HG03575 (cell line): ENCODE data around the gene ECT2L.

Experiments
- ATAC-seq: cut with Tn5 transposase; IDR thresholded peaks from one replicate; pipeline ENCODE4 v1.9.1; 2021; ENCODE audit not compliant: unreplicated experiment, insufficient number of reproducible peaks, low FRiP score; ENCODE audit errors: extremely low read depth

Gene ECT2L

DNA sequence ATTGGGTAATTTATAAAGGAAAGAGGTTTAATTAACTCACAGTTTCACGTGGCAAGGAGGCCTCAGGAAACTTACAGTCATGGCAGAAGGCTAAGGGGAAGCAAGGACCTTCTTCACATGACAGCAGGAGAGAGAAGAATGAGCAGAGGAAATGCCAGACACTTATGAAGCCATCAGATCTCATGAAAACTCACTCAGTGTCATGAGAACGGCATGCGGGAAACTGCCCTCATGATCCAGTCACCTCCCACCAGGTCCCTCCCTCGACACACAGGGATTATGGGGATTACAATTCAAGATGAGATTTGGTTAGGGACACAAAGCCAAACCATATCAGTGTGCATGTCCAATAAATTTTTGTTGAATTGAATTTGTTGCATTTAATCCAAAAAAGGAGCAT lies 52.0 kb downstream of the ECT2L start:
- ATAC-seq: no peak

DNA sequence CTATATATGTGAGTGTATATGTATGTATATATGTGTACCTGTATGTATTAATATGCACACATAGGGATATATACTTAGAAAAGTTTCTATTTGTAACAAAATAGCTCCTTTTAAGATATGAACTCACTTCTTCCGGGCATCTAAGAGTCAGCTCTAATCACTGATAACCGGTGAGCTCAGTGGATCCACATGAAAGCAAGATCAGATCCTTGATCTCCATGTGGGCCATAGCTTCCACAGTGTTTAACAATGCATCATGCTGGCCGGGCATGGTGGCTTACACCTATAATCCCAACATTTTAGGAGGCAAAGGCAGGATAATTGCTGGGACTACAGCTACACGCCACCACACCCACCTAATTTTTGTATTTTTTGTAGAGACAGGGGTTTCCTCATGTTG lies 52.6 kb downstream of the ECT2L start:
- no peak for ATAC-seq

DNA sequence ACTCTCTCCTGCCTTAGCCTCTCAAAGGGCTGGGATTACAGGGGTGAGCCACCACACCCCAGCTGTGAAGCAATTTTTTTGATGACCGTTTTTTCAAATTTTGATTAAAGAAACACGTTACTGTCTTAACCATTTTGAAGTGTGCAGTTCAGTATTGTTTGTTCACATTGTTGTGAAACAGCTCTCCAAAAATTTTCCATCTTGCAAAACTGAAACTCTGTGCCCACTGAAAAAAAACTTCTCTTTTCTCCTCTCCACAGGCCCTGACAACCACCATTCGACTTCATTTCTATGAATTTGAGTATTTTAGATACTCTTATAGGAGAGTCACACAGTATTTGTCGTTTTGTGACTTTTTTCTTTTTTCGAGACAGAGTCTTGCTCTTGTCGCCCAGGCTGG lies 53.9 kb downstream of the ECT2L start:
- no peak for ATAC-seq

DNA sequence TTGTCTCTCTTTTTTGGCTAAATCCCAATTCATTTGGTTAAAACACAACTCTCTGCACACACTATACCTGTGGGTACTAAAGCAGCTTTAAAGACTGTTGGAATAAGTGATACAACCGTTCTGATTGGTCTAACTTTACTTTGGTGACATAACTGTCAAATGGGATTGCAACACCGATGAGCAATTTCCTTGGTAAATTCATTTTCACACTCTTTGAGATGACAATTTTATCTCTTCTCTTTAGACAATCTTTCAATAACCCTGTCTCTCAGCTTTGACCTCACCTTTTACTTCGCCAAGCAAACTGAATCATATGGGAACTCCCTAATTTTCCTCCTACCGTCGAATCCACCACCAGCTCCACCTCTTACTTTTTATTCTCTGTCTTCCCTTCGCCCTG lies 60.8 kb downstream of the ECT2L start:
- ATAC-seq: no peak

DNA sequence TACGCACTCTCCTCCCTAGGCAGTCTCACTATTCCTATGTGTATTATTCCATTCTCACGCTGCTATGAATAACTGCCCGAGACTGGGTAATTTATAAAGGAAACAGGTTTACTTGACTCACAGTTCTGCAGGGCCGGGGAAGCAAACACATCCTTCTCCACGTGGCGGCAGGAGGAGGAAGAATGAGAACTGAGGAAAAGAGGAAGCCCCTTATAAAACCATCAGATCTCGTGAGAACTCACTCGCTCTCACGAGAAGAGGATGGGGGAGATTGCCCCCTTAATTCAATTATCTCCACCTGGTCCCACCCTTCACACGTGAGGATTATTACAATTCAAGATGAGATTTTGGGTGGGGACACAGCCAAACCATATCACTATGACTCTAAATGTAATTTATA lies 61.9 kb downstream of the ECT2L start:
- ATAC-seq: no peak

DNA sequence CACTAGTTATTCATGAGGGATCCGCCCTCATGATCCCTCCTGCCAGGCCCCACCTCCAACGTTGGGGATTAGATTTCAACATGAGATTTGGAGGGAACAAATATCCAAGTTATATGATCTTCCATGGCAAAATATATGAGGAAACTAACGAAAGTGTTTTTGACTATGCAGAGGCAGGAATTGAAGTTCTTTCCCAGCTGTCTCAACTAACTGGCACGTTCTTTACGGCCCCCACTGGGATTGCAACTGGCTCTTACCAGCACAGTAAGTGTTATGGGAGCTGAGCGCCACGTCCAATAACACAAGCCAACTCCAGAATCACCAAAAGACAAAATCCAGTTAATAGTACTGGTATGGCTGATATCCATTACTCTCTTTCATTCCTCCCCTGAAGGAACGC lies 66.6 kb downstream of the ECT2L start:
- ATAC-seq: no peak

DNA sequence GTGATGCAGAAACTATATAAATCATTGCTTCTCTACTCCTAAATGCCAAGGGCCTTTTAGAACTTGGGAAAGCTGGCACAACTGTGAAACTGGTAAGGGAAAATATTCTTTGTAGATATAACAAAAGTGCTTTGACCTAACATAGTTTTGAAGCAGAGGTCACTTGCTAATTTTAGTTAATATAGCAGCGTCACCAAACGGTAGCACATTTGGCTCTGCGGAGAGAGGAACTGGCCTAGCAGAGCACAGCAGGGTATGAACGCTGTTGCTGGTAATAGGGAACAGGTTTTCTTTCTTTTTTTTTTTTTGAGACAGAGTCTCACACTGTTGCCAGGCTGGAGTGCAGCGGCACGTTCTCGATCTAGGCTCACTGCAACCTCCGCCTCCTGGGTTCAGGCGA lies 67.4 kb downstream of the ECT2L start:
- ATAC-seq: no peak

DNA sequence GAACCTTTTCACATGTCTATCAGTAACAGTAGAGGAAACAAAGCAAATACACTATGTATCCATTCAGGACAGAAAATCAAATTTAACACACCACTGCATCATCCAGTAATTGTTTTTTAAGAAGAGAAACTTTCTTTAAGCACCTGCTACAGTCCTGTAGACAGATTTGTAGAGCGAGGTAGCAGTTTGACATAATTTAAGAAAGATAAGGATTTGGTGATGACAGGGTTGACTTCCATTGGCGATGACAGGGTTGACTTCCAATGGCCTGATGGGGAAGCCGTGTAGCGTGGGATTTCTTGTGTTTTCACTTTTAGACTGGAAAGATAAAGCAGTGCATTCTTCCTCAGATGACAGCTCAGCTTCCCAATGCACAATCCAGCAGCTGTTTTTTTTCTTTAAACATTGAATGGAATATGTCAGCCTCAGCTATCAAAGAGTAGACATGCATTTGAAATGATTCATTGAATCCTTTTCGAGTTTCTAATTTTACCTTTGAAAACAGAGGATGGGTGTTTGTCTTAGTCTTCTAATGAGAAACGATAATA lies 68.5 kb downstream of the ECT2L start:
- ATAC-seq: no peak

DNA sequence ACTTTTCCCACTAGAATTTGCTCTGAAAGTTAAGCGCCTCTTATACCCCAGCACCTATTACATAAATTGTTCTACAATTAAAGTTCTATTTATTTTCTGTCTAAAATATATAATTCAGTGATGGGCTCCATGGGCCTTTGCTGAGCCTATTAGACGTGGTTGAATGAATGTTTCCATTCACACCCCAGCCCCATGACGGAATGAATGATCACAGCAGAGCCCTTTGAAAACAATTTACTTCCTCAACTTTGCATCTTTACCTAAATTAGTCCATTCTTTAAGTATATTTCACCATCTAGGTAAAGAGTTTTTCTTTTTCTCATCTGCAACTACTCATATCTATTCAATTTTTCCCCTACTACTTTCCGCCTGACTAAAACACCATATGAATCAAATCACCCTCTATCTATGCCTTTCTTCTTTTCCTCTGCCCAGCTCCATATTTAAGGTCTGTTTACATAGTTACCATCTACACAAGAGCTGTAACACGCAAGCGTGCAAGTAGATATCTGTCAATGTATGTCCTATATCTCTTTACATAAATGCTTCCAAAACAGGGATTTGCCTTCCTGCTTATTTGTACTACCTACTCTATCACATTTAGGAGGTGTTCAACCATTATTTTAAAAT lies 69.7 kb downstream of the ECT2L start:
- no peak for ATAC-seq

DNA sequence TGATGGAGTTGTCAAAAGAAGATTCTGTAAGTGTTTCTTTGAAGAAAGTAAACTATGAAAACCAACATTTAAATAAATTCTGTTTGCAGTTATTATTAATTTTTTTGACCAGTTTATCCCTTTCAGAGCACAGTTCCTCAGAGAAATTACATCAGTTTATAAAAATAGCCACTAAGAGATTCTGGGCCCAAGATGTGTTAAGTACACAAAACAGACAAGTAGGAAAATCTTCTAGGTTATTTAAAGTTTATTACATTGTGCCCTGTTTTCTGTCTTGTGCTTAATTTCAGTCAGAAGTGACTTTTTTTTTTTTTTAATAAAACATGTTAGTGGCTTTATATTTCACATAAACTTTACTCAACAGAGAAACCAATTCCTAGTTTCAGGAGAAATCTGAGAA lies 72.3 kb downstream of the ECT2L start:
- ATAC-seq: no peak

DNA sequence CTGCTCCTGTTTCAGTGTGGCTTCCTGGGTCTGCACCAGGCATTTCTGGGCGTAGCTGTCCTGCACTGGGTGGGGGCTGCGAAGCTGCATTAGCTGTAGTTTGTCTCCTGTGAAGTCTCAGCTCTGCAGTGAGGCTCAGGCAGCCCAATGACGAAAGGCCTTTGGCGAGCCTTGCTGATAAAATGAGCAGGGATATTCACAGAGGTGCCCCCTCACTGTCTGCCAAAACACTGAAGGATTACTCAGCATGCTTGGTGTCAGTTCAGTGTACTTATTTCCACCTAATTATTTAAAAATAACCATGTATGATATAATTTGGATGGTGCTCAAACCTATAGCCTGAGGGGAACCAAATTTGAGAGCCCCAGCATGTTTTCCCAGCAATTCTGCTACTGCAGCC lies 73.5 kb downstream of the ECT2L start:
- ATAC-seq: no peak

DNA sequence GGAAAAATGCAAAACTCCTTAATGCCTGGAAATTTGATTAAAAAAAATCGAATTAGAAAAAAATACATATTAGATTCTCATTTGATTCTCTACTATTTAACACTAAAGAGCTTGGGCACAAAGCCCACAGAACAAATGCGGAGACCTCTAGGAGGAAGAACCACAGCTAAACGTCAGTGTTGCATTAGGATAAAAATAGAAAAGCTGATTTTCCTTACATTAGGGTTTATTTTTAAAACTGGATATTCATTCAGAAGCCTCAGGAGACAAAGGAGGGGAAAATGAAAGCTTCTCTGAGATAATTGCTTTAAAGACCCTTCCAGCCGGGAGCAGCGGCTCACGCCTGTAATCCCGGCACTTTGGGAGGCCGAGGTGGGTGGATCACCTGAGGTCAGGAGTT lies 77.3 kb downstream of the ECT2L start:
- no peak for ATAC-seq

DNA sequence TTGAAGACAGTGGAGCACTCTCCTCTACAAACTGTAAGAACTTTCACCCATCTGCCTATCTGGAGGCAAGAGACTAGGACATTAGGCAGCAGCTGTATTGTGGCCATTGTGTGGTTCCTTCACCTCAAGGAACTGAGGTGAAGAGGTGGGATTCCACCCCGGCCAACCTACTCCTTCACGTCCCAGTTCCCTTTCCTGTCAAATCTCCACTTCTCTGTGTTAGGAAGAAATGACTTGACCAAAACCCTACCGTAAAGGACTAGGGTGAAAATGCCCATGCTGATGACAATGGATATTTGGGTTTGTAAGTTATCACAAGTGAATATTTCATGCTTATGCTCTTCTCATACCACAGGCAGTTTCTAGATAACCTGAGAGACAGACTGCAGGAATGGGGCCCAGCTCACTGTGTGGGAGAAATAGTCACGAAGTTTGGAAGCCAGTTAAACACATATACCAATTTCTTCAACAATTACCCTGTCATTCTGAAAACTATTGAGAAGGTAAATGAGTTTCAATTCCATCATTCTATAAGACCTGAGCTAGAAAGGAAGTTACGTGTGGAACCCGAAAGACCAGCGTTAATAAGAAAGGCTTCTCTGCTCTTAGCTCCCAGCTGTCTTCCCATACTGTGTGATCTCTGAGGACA lies 86.6 kb downstream of the ECT2L start:
- peak; percentile 75 for ATAC-seq

DNA sequence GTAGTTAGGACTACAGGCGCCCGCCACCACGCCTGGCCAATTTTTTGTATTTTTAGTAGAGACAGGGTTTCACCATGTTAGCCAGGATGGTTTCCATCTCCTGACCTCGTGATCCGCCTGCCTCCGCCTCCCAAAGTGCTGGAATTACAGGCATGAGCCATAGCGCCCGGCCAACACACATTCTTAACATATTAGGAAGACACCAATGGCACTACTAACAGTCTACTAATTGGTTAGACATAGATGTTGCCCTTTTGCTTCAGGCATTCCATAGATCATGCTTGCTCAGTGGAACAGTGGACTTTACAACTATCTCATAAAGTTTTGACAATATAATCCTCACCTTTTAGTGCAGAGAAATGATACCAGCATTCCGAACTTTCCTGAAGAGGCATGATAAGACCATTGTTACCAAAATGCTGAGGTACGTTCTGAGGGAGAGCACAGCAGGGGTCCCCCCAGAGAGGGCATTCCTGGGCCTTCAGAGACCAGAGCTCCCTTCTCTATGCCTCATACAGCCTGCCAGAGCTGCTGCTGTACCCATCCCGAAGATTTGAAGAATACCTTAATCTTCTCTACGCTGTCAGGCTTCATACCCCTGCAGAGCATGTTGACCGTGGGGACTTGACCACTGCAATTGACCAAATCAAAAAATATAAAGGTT lies 89.4 kb downstream of the ECT2L start:
- no peak for ATAC-seq

DNA sequence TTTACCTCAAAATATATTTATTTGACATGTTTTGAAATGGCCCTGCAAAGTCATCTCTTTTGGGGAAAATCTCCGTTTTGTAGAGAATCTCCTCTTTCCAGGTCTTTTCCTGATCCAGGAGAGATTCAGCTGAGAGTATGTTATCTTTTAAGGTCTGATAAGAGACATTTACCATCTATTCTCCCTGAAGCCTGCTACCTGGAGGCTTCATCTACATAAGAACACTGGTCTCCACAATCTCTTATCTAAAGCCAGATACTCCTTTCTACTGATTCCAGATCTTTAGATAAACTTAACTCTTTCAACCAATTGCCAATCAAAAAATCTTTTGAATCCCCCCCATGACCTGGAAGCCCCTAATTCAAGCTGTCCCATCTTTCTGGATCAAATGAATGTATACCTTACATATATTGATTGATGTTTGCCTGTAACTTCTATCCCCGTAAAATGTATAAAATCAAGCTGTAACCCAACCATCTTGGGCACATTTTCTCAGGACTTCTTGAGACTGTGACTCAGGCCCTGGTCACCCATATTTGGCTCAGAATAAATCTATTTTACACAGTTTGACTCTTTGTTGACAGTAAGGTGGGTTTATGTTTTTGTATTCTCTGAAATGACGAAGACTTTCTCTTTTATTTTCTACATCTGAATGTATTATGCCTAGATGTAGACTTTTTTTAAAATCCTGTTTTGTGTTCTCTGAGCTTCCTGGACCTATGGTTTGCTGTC lies 95.5 kb downstream of the ECT2L start:
- ATAC-seq: no peak

DNA sequence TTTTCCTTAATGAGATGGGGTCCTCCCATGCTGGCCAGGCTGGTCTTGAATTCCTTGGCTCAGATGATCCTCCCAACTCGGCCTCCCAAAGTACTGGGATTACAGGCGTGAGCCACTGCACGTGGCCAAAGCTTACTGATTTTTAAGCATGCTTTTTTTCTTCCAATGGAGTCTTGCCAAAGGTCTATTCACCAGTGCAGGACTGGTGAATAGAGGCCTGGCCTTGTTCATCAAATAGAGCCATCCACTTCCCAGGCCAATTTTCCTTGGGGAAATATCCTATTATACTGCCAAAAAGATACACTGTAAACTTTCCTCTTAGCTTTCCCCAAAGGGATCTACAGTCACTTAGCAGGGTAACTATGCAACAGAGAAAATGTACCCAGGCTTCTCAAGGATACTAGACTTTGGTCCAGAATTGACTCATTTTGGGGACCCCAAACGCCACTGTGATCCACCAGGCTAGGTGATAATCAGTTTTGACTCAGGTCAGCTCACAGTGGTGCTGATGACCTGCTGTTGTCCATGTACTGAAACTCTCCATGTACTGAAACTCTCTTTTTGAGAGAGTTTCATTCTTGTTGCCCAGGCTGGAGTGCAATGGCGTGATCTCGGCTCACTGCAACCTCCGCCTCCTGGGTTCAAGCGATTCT lies 100.3 kb downstream of the ECT2L start:
- no peak for ATAC-seq

DNA sequence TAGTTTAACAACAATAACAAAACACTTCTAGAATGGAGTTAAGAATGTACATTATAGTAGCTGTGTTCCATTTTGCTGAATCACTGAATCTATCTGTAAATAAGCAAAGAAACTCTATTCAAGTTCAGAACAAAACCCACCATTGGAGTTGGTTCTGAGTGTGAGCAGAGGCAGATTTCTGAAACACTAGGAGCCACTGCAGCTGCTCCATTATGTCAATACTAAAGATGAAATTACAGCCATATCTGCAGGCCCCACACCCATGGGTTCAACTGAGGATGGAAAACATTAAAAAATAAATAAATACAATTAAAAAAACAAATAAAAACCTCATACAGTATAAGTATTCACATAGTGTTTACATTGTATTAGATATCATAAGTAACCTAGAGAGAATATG lies 101.1 kb downstream of the ECT2L start:
- no peak for ATAC-seq

DNA sequence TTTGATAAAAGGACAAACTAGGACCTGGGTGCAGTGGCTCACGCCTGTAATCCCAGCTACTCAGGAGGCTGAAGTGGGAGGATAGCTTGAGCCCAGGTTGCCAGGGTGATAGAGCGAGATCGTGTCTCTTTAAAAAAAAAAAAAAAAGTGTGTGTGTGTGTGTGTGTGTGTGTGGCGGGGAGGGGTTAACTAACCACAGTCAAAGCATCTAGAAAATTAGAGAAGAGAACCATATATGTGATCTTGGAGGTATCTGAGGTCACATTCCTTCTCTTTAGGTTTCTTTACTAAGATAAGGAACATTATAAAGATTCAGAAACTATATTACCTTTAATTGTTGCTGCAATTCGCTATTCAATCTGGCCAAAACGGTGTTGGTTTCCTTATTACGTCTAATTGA lies 111.3 kb downstream of the ECT2L start:
- ATAC-seq: no peak

DNA sequence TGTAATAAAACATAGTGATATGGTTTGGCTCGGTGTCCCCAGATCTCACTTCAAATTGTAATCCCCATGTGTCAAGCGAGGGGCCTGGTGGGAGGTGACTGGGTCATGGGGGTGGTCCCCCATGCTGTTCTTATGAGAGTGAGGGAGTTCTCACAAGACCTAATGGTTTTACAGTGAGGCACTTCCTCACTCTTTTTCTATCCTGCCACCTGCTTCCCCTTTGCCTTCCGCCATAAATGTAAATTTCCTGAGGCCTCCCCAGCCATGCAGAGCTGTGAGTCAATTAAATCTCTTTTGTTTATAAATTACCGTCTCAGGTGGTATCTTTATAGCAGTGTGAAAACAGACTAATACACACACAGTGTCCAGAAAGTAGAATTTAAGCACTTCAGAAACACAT lies 113.6 kb downstream of the ECT2L start:
- ATAC-seq: no peak
